IPS DF 6.9 (cell line): Measurements from ENCODE around the gene KCNE4.

Experiments used
- DNase-seq: peaks from one replicate; pipeline ENCODE4 v3.0.0-alpha.2; 2013; ENCODE audit warnings: low read depth, low spot score
- H3K27ac ChIP-seq: one replicate; pipeline ENCODE4 v1.5.1; 2013; ENCODE audit warnings: low read length, control low read depth
- H3K27me3 ChIP-seq: 2 replicates; pipeline ENCODE4 v1.6.1; 2013; ENCODE audit warnings: mild to moderate bottlenecking, low read length; ENCODE audit not compliant: control insufficient read depth, insufficient read depth
- H3K36me3 ChIP-seq: 2 replicates; pipeline ENCODE4 v1.6.1; 2013; ENCODE audit warnings: low read length; ENCODE audit not compliant: control insufficient read depth, insufficient read depth
- H3K4me1 ChIP-seq: 2 replicates; pipeline ENCODE4 v1.6.1; 2013; ENCODE audit warnings: low read length; ENCODE audit not compliant: control insufficient read depth, insufficient read depth
- H3K4me3 ChIP-seq: 2 replicates; pipeline ENCODE4 v1.5.1; 2013; ENCODE audit warnings: mild to moderate bottlenecking, low read length
- H3K9me3 ChIP-seq: 2 replicates; pipeline ENCODE4 v1.6.1; 2013; ENCODE audit warnings: low read length, inconsistent platforms; ENCODE audit not compliant: control insufficient read depth, insufficient read depth
- WGBS: extraction: QIAGEN DNeasy Blood & Tissue Kit; methylation state at CpG from one replicate; pipeline ENCODE4 v1.1.7; 2013; ENCODE audit warnings: mixed read lengths, missing lambda C conversion rate; ENCODE audit not compliant: insufficient read length, insufficient coverage; 5-methylcytosine and 5-hydroxymethylcytosine counted together

KCNE4 gene

DNA sequence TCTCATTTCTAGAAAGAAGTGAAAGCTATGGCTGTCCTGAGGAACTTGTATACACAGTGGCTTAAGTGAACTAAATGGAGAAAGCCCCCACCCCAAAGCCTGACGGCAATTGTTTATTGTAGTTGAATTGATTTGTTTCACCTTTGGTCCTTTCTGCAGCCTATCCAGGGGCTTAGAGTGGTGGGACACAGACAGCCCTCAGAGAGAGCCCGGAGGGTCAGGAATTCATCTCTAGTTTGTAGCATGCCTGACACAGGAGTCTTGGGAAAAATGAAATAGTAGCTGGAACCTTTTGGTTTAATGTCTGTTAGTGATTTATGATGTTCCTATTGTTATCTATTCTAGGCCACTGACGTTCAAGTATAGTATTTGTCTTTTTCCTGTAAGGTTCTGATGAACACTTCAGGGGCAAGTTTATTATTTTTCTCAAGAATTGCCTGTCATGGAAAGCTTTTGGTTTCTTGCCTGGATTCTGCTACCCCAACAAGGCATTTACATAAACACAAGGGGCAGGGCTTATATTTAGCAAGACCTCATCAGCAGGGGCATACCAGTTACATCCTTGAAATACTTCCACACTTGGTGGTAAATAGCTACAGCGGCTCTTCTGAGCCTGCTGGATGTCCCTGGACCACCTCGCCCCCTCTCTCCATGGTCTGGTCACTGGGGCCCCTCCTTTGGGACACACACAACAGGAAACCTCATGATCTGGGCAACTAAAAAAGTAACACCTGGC lies 44.4 kb downstream of the KCNE4 start:
- Histone ChIP-seq H3K36me3 (no peaks in the 10 kb centered on the region), H3K27ac (no peak overlapping the region), H3K4me3 (no peak overlapping the region), H3K9me3 (no peaks in the 10 kb centered on the region), H3K27me3 (no peaks in the 10 kb centered on the region), H3K4me1 (peaks cover 6% of the 10 kb centered on the region; the same call in 1 of the 2 replicates)
- no CpG with 5 or more reads among the region's 5 CpGs for WGBS
- no peak for DNase-seq

GRCh38 chr2:223097888-223098383 lies 45.9 kb downstream of the KCNE4 start:
- WGBS = no CpG with 5 or more reads among the region's 6 CpGs
- Histone ChIP-seq H3K27me3 (no peaks in the 10 kb centered on the region), H3K4me3 (no peak overlapping the region)

GRCh38 chr2:223099561-223099960 lies 47.6 kb downstream of the KCNE4 start:
- H3K4me3 ChIP-seq = no peak overlapping the region
- H3K9me3 ChIP-seq = no peaks in the 10 kb centered on the region
- no peak for DNase-seq
- WGBS = no CpG with 5 or more reads among the region's 3 CpGs
- peaks cover 8% of the 10 kb centered on the region; the same call in 1 of the 2 replicates for H3K4me1 ChIP-seq
- no peaks in the 10 kb centered on the region for H3K27me3 ChIP-seq
- H3K27ac ChIP-seq = no peak overlapping the region
- H3K36me3 ChIP-seq = no peaks in the 10 kb centered on the region

More at GRCh38 chr2:223097888-223098383, 45.9 kb downstream of the KCNE4 start:
- peaks cover 10% of the 10 kb centered on the region; the same call in 1 of the 2 replicates for H3K4me1 ChIP-seq
- no peak for DNase-seq
- H3K27ac ChIP-seq = no peak overlapping the region
- H3K9me3 ChIP-seq = no peaks in the 10 kb centered on the region
- H3K36me3 ChIP-seq = no peaks in the 10 kb centered on the region

DNA sequence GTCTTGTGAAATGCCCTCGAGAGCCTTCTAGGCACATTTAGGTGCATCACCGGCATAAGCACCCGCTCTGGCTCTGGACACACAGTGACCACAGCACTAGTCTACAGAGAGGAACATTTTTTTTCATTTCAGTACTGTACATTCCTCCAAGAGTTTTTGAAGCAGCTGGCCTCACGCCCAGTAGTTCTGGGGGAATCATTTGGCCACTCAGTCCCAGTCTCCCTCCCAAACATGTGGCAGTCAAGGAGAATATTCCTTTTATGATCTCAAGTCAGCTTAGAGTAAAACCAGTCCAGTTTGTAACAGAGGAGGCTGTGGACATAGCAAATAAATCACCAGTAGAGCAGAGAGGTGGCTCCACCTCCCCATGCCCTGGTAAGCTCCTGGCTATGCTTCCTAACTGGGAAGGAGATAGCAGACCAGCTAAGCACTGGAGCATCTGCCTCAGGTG lies 48.1 kb downstream of the KCNE4 start:
- no peaks in the 10 kb centered on the region for H3K9me3 ChIP-seq
- WGBS = no CpG with 5 or more reads among the region's 4 CpGs
- H3K27me3 ChIP-seq = no peaks in the 10 kb centered on the region
- no peak overlapping the region for H3K4me3 ChIP-seq
- H3K36me3 ChIP-seq = no peaks in the 10 kb centered on the region
- no peak overlapping the region for H3K27ac ChIP-seq
- peaks cover 8% of the 10 kb centered on the region; the same call in 1 of the 2 replicates for H3K4me1 ChIP-seq
- DNase-seq = no peak

- DNase-seq = peak; percentile 84
- no peak overlapping the region for H3K27ac ChIP-seq
- H3K9me3 ChIP-seq = no peaks in the 10 kb centered on the region
- no CpG with 5 or more reads among the region's 4 CpGs for WGBS
- H3K36me3 ChIP-seq = no peaks in the 10 kb centered on the region
- peaks cover 8% of the 10 kb centered on the region; the same call in 1 of the 2 replicates for H3K4me1 ChIP-seq
- H3K27me3 ChIP-seq = no peaks in the 10 kb centered on the region
- no peak overlapping the region for H3K4me3 ChIP-seq
These were observed 49.5 kb downstream of the KCNE4 start for GRCh38 chr2:223101340-223102039.

- H3K27ac ChIP-seq = no peak overlapping the region
These were observed 50.0 kb downstream of the KCNE4 start for GRCh38 chr2:223102040-223102400.

DNA sequence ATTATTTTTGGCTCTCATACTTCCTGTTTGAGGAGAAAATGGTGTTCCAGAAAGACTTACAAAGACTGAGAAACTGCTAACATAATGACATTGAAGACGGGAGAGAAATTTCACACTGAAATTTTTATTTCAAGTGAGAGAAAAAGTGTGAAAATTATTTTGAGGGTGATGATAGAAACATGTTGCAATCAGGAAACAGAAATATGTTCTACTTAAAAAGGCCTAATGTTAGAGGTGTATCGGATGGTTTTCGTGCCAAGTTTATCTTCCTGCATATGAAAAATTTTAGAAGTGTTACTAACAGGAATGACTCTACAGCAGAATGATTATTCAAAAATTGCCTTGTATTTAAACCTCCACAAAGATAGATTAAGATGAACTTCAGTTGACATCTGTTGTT lies 50.5 kb downstream of the KCNE4 start:
- no peak overlapping the region for H3K27ac ChIP-seq
- H3K4me1 ChIP-seq = peaks cover 8% of the 10 kb centered on the region; the same call in 1 of the 2 replicates
- no peak for DNase-seq
- WGBS = 100% methylated on average over 1 of the region's 3 CpGs
- H3K9me3 ChIP-seq = no peaks in the 10 kb centered on the region
- H3K4me3 ChIP-seq = no peak overlapping the region
- no peaks in the 10 kb centered on the region for H3K27me3 ChIP-seq
- no peaks in the 10 kb centered on the region for H3K36me3 ChIP-seq

More at GRCh38 chr2:223102040-223102400, 50.0 kb downstream of the KCNE4 start:
- DNase-seq = no peak
- Histone ChIP-seq H3K4me3 (no peak overlapping the region), H3K9me3 (no peaks in the 10 kb centered on the region), H3K36me3 (no peaks in the 10 kb centered on the region), H3K4me1 (peaks cover 8% of the 10 kb centered on the region; the same call in 1 of the 2 replicates), H3K27me3 (no peaks in the 10 kb centered on the region)
- no CpG with 5 or more reads among the region's 3 CpGs for WGBS

DNA sequence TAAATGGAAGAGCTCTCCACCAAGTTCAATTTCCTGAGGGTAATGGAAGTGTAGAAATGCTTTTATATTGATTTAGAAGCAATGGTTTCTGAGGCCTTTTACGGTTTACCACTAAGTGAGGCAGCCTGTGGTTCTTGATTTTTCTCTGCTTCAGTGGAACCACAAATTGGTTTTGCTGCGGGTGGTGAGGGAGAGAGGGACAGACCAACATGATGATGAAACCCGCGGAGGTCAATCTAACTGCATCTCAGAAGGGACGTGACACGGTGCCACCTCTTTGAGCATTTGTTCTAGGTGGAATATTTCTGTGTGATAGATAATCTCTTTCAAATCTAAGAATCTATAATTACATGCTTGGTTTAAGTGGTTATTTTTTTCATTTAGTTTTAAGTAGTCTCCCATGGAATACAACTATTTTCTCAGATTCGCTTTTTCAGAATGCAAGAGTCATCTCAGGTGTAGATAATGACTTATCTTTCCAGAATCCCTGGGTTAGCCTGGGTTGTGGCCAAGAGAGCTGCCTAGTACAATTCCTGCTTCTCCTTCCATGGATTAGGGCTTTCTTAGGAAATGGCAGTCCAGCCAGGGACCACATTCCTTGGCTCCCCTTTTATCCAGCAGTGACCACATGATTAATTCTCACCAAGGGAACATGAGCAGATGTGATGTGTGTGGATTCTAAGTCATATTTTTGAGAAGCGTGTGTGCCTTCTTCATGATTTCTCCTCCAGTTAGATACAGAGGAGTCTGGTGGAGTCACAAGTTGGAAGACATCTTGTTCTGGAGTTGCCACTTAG lies 52.5 kb downstream of the KCNE4 start:
- no peak overlapping the region for H3K27ac ChIP-seq
- H3K27me3 ChIP-seq = no peaks in the 10 kb centered on the region
- H3K4me1 ChIP-seq = peaks cover 8% of the 10 kb centered on the region; the same call in 1 of the 2 replicates
- H3K36me3 ChIP-seq = no peaks in the 10 kb centered on the region
- WGBS = no CpG with 5 or more reads among the region's 8 CpGs
- no peak overlapping the region for H3K4me3 ChIP-seq
- DNase-seq = no peak
- H3K9me3 ChIP-seq = no peaks in the 10 kb centered on the region
